NCI-H2227 (cell line): ENCODE results near the gene NCKAP5.
A peak's percentile ranks its signal among the peaks of the same experiment; 100 is the strongest.

Source experiments
- DNase-seq: peaks from one replicate; lab custom pipeline; 2025; ENCODE audit not compliant: unreplicated experiment; lab: John Stamatoyannopoulos, UW

Gene NCKAP5

DNA sequence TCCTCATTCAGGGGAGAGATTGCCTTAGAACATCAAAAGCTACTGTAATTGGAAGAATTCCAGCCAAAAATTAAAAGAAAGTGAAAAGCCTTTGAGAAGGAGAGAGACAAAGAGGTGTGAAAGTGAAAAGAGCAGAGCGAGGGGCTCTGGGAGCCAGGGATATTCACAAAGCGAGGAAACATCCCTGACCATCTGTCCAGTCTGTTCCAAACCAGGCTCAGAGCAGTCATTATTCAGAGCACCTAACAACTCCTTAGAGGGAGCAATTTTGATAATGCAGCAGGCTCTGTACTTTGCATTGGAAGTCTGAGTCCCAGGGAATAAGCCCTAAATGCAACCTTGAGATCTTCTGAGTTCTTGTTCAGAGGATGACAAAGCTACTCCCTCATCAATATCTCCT, 779.2 kb downstream of the NCKAP5 start:
- DNase-seq = no peak

DNA sequence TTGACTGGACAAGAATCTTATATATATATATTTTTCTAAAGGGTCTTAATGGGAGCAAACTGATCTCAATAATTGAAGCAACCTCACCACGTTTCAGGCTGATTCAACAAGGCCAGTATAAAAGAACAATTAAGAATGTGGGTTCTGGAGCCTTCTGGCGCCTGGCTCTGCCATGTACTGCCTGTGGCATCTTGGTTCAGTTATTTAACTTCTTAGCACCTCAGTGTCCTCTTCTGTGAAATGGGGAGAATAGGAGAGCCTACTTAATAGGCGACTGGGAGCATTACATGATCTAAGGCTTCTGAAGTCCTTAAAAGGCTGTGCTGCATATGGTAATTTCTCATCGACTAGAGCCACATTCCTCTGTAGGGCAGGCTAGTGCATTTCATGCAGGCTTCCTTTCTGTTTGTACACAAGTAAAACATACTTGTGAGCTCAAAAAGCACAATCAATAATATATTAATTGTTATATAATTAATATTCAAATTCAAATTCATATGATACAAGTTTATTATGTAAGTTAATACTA, 779.9 kb downstream of the NCKAP5 start:
- DNase-seq = no peak

DNA sequence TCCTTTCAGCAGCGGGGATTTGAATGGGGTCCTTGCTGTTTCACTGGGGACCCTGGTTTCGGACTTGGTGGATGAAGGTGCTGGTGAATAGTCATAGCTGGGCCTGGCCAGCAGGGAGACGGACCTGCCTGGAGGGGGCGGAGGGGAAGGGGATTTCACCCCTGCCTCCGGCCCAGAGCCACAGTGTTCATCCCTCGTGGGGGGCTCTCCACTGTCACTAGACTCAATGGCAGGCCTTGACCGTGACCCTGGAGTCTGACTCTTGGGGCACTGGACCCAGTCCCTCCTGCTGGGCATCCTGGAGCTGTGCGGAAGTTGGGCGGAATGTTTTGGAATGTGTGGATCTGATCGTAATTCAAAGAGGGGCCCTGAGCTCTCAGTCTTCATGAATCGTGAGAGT, 784.4 kb downstream of the NCKAP5 start:
- DNase-seq = no peak

DNA sequence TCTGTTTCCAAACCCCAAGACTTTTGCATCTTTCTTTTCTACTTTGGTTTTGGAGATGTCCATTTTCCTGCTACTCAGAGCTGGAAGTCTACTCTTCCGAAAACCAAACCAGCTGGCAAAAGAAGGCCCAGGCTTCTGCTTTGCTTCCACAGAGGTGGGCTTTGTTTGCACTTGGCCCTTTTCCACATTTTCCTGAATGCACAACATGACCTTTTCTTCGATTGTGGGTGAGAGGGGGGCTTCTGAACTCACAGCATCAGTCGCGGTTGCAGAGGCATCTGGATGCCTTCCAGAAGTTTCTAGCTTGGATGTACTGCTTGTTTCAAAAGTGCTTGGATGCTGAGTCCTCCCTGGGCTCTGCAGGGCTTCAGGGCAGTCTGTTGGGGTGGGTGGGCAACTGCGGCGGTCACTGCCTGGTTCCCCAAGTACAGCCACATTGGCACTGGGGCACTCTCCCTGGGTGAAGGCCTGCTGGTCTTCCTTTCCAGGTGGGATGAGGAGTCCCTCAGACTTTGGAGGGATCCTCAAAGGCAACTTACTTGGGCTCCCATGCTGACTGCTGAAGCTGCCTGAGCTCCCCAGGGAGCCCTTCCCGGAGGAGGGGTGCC, 786.0 kb downstream of the NCKAP5 start:
- DNase-seq = no peak

DNA sequence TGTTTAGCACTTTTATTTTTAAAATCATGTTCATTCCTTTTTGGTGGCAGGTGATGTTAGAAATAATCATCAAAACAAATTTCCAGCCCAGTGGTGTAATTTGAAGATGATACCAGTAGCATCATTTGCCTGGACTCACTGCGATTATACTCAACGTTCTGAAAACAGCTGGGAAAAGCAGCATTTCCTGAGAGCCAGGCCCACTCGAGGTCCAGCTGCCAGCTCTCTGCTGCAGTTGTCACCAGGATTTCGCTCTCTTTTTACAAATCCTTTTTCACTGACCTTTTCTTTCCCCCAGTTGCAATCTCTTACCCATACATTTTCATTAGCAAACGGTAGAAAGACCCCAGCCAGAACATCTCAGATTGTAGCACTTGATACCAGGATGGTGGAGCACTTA, 787.6 kb downstream of the NCKAP5 start:
- peak; percentile 40 for DNase-seq

DNA sequence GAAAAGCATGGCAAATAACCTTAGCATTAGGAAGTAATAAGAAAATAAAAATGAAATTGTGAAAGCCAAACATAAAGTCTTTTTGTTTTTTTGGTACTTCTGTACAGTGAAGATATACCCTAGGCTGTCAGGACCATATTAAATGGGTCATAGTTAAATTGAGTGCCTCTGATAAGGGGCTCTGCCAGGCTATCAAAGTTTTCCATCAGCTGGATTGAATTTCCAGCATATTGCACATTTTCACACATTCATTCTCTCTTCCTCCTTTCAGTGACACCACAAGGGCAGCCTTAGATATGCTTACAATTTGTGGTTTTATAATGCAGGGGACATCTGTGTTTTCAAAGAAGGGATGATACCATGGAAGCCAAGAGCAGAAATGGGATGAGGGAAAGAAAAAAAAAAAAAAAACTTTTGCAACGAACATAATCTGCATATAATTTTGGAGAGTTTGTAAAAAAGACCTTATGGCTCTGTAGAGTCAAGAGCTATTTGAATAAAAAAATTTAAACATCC, 789.0 kb downstream of the NCKAP5 start:
- no peak for DNase-seq

DNA sequence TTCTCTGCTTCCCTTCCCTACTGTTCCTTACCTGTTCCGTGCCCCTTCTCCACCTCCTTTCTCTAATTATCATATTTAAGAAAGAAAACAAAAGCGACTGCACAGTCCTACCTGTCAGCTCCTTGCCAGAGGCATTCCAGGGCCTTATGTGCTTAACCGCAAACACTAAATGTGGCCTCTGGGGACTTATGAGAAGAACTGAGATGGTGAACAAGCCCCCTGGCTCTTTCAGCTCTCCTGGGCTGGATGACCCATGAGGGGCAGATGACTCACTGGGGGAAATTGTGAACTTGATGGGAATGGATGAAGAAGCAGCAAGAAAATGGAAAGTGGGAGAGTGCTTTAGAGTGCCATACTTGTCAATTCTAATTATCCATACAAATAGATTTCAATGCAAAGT, 792.0 kb downstream of the NCKAP5 start:
- DNase-seq = no peak

DNA sequence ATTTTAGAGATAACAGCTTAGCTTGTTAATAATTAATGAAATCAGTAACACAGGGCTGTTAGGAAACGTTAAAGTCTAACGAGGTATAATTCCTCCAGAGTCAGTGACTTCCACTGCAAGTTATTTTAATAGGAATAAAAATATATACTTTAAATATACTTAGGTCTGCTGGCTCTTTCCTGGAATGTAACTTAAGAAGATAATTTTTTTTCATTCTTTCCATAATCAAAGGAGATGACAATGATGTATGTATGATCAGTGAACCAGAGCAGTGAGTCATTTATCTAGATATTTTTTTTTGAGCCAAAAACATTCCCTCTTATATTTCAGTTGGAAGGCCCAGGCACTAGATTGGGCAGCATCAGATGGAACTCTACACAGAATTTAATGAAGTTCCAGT, 794.1 kb downstream of the NCKAP5 start:
- DNase-seq = no peak

DNA sequence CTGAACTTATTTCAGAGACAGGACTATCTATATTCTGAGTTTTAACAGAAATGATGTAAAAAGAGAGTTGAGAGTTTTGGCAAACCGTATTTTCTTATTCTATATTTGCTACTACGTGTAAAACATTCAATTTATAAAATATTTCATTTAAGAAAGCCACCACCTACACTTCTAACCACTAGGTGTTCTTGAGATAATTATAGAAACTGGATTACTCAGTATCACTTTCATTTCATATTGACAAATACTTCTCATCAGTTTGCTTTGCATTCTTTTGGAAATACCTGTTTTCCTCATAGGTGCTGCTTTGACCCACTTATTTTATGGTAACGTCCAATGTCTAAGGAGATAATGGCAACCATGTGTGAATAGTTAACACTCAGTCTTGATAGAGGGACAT, 794.9 kb downstream of the NCKAP5 start:
- DNase-seq = no peak

DNA sequence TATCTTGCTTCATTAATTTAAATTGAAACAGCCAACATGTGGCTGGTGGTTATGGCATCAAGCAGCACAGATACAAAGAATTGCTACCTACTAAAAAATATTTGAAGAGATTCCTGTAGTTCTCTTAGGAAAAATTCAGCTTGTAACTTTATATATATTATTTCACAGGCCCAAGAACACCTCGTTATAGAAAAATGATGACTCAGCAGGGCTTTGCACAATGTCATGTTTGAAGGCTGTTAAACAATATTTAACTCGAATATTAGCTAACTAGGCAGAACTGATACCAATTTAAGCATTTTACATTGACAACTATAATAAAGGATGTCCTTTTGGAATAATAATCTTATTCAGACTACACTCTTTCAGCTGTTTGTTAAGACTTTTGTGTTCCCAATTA, 795.9 kb downstream of the NCKAP5 start:
- no peak for DNase-seq

DNA sequence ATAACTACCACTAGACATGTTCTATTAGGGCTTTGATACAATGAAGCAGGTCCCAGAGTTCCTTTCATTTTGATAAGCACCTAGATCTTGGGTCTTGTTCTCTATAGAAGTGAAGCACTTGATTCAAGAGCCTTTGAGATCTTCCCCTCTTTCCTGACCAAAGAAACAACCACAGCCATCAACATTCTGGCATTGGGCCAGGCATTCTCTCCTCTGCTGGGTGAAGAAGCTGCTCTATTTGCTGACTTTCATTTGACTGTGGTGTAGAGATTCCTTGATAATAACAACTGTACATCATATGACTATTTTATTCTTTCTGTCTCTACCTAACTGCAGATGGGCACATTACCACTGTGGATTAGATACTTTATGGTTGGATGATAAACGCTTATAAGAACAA, 801.7 kb downstream of the NCKAP5 start:
- peak; percentile 27 for DNase-seq

DNA sequence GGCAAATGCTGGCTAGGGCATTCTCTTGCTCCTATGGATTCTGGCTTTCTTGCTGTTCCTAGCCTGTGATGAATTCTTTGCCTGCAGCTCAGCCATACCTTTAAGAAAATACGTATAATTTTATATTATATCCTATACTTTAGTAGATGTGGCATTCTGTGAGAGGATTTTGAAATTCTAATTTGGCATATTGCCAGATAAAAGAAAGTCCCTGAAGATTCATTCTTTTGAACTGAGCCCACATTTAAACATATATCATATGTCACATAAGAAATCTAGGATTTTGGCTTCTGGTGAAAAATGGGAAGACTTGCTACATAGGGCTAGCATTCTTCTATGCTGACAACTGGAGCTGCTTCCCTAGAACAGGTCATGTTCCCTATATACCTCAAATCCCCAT, 806.8 kb downstream of the NCKAP5 start:
- DNase-seq = no peak

DNA sequence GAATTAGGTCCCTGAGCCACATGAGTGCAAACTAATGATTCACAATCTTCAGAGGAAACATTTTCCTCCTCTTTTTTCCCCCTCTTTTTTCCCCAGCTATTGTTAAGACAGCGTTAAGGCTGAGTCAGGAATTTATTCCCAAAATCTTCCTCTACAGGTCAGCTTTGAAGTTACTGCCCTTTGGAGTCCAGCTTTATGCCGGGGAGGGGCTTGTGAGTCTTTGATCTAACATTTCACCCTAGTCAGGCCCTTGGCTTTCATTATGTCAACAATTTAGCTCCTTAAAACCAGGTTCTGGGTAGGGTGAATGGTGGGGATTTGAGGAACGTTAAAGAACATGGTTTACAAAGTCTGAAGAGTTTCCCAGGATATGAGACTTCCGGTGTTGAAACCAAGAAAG, 807.3 kb downstream of the NCKAP5 start:
- no peak for DNase-seq

DNA sequence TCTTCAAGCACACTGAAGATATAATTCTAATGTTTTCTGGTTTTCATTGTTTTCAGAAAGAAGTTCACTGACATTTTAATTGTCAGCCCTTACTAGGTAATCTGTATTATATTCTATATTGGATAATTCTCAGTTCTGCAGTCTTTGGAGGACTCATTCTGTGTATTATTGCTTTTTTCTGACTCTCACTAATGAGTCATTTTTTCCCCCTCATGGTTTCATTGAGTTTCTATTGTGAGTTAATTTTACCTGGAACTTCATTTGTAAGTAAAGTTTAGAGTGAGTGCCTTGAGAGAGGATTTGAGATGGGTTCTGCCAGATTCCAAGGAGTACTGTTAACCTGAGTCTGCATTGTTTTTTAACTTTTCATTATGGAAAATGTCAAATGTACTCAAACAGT, 807.9 kb downstream of the NCKAP5 start:
- DNase-seq = no peak

DNA sequence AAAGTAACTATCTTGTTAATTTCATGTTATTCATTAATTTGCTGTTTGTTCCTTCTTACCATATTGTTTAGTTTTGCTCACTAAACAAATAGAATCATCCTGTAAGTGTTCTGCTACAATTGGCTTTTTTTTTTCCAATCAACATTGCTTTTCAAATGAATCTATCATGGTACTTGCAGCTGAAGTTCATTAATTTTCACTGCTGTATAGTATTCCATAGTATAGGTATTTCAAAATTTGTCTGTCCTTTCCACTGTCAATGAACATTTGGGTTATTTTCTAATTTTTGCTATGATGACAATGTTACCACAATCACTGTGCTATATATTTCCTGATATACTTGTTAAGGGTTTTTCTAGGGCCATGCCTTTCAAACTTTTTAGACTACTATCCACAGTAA, 809.3 kb downstream of the NCKAP5 start:
- no peak for DNase-seq

DNA sequence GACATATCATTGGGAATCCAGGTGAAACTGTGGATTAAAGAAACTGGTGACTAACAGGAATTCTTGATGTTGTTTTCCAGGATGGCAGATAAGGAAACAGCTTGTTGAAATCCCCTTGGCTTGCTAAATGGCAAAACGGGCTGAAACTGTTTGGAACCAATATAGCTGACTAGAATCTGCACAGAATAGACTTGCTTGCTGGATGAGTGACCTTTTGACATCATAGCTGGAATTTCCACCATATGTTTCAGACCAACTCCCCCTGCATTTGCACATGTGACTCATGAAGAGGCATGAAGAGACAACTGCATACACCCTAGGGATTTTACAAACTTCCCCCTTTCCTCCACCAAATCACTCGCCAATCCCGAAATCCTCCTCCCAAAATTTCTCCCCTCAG, 810.6 kb downstream of the NCKAP5 start:
- DNase-seq = no peak

DNA sequence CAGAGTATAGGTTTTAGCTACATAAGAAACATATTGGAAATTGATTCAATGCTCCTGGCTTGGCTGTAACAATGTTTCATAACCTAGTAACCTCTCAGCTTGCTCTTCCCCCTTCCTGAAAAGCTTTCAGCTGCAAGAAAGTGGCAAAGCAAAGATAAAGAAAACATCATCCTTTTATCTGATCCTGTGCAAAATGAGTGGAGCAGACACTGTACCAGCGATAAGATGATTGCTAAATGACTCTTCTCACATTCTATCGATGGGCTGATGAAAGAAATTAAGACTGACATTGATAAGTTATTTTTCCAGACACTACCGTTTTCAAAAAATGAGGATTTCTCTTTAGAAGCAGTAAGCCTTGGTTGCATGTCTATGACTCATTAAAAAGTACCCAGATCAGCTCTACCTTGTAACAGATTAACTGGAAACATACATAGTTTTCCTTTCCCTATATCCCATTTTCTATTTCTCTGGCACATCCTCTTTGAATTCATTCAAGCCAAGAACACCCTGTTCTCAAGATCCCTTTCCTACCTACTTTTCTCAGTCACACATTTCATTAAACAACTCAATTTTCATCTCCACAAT, 811.2 kb downstream of the NCKAP5 start:
- DNase-seq = no peak

DNA sequence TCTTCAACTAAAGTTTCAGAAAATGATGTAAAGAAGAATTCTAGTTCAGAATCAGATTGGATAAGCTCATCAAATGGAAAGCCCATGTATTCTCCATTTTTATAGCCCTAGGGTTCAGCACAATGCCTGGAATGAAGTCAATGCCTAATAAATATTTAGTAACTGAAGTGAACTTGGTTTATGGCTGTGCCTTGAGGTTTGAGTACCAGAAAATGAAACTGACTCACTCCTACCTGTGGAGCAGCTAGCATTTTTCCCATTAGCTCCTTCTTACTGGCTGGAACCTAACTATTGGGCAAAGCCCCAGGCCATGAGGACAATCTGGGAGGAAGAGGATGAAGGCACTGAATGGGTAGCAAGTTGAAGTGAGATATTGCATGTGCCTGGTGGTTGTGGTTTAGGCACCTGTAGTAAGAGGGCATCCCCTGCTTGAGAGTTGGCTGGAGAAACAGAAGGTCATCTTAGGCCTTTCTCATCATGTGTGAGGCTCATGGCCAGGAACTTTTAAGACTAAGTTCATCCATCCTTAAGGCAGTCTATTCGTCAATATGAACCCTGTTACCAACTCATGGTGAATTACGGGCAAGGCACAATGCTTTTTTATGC, 813.3 kb downstream of the NCKAP5 start:
- no peak for DNase-seq

DNA sequence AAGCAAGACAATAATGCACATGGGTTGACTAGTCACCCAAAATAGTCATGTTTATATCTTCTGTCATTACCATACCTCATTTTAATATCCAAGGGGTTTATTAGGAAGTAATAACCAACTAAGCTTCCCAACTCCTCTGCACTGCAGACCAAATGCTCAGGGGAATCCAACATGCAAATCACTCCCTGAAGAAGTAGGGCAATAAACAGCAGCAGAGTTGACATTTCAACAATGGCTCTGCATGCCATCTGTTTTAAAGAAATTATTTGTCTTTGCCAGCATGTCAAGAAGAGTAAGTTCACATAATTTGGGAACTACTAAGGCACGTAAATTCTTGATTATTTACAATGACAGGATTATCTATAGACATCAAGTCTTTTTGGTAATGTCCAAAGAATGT, 813.9 kb downstream of the NCKAP5 start:
- no peak for DNase-seq

DNA sequence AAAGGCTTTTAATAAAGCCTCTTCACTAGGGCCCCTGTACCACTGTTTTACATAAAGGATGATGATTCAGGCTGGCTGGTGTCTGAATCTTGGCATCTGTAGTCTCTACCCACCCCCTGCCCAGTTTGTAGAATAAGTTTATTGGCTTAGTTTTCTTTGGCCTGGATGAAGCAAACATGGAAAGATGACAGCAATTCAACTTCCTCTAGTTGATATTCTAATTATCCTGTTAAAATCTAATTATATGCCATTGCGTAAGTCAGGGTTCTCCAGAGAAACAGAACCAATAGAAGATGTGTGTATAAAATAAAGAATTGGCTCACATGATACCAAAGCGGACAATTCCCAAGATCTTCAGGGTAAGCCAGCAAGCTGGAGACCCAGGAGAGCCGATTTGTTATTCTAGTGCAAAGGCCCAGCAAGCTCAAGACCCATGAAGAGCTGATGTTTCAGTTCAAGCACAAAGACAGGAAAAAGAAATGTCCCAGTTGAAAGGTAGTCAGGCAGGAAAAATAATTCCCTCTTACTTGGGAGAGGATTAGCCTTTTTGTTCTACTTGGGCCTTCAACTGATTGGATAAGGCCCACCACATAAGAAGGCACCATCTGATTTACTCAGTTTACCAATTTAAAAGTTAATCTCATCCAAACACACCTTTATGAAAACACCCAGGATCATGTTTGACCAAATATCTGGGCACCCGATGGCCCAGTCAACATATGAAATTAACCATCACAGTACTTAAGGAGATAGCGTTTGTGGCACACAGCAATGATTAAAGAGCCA, 815.6 kb downstream of the NCKAP5 start:
- DNase-seq = no peak

DNA sequence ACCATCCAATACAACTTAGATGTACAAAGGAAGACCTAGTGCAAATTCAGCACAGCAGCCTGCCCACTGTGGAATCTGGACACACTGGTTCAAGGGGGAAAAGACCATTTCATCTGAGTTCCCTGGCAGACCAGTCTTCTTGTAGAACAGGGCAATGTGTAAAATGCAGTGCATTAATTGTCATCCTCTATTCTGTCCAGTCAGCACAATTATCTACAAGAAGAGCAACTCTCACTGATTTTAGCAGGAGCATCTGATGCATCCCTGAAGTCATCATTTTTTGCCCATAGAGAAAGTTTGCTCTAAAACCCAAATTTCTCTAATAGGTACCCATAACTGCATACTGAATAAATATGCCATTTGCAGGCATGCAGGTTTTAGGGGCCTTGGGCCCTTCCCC, 816.4 kb downstream of the NCKAP5 start:
- DNase-seq = no peak

DNA sequence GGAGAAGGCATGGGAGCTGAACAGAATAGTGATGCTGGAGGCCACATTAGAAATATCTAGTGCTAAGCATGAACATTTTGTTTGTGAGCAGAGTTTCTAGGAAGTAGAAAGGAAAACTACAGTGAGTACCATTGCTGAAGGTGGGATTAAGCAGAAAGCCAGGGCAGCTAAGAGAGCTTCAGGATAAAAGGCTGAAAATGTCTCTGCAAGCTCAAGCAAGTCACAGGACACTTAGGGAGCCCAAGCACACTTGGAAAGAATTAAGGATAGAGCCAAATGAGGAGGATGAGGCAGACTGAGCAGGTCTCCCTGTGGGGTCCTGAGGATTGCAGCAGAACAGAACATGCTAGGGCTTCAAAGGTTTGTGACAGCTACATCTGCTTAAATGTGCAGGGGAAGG, 817.7 kb downstream of the NCKAP5 start:
- no peak for DNase-seq
